ENCODE measurements around the gene LCP1. TPM values are rescaled to one million over a fixed set of nuclear protein-coding genes. Genes with fewer than 3 reads are reported as not detected.

The LCP1 gene
- total and polyA plus RNA-seq, 2 of the 13 experiments (the other 11 are each of a cell fraction or from before 2014, with no cell fraction given): 1.6 TPM

- no peak for TF ChIP-seq ZBTB38 (CRISPR knock-in tag; IDR thresholded peaks at IDR 0.05)
- TF ChIP-seq ZFP90 (CRISPR knock-in tag; IDR thresholded peaks at IDR 0.05; ENCODE audit: borderline replicate concordance): no peak
- TF ChIP-seq ATF4 (CRISPR knock-in tag; IDR thresholded peaks at IDR 0.05): peak in 1 of 2 experiments; percentile 36; a peak in 1 of 4 replicates
- TF ChIP-seq NFATC3 (CRISPR knock-in tag; IDR thresholded peaks at IDR 0.05): no peak
- no peak for TF ChIP-seq MIXL1 (CRISPR knock-in tag; IDR thresholded peaks at IDR 0.05)
- no peak for TF ChIP-seq ZNF839 (CRISPR knock-in tag; IDR thresholded peaks at IDR 0.05; ENCODE audit: borderline replicate concordance)
- TF ChIP-seq NFE2L1 (CRISPR knock-in tag; IDR thresholded peaks at IDR 0.05; ENCODE audit: borderline replicate concordance): no peak
- peak; percentile 24; the same call in 1 of the 2 replicates for TF ChIP-seq ZNF614 (CRISPR knock-in tag; IDR thresholded peaks at IDR 0.05; ENCODE audit: borderline replicate concordance)
- TF ChIP-seq HNRNPH1 (optimal IDR thresholded peaks at IDR 0.05; ENCODE audit: low read depth, low read length): no peak
- peak; percentile 41; the same call in 1 of the 2 replicates for TF ChIP-seq GATAD2A (CRISPR knock-in tag; IDR thresholded peaks at IDR 0.05)
- peak; percentile 59 for TF ChIP-seq XRCC5 (optimal IDR thresholded peaks at IDR 0.05; ENCODE audit: low read length)
- TF ChIP-seq DNMT1 (CRISPR knock-in tag; IDR thresholded peaks at IDR 0.05): no peak
- TF ChIP-seq SOX6 (IDR thresholded peaks at IDR 0.05): no peak
- TF ChIP-seq SOX6 (CRISPR knock-in tag; IDR thresholded peaks at IDR 0.05): peak; percentile 31; the same call in 1 of the 2 replicates
- TF ChIP-seq ZNF800 (CRISPR knock-in tag; IDR thresholded peaks at IDR 0.05): no peak
- TF ChIP-seq ZMYM4 (CRISPR knock-in tag; IDR thresholded peaks at IDR 0.05): 0 out of 2 replicates have a peak, but pooled peaks have one; percentile 23
- TF ChIP-seq SMC3 (IDR thresholded peaks at IDR 0.05; ENCODE audit: low read length): peak; percentile 84
- TF ChIP-seq SALL1 (CRISPR knock-in tag; IDR thresholded peaks at IDR 0.05): peak; percentile 64
- peak; percentile 48; the same call in 1 of the 2 replicates for TF ChIP-seq ZNF331 (CRISPR knock-in tag; IDR thresholded peaks at IDR 0.05)
- TF ChIP-seq NR2F6 (IDR thresholded peaks at IDR 0.05): peak; percentile 43
- peak; percentile 66; the same call in 1 of the 2 replicates for TF ChIP-seq NR2F6 (CRISPR knock-in tag; IDR thresholded peaks at IDR 0.05)
- peak; percentile 28; the same call in 1 of the 2 replicates for TF ChIP-seq FOXK1 (CRISPR knock-in tag; IDR thresholded peaks at IDR 0.05; ENCODE audit: borderline replicate concordance, low read depth)
- TF ChIP-seq FOXC1 (CRISPR knock-in tag; IDR thresholded peaks at IDR 0.05; ENCODE audit: borderline replicate concordance): no peak
- TF ChIP-seq FOXA3 (CRISPR knock-in tag; IDR thresholded peaks at IDR 0.05): 0 out of 2 replicates have a peak, but pooled peaks have one; percentile 31
- no peak for TF ChIP-seq SNAI1 (CRISPR knock-in tag; IDR thresholded peaks at IDR 0.05; ENCODE audit: borderline replicate concordance)
- no peak for TF ChIP-seq ZNF550 (CRISPR knock-in tag; IDR thresholded peaks at IDR 0.05; ENCODE audit: borderline replicate concordance)
- TF ChIP-seq RXRB (CRISPR knock-in tag; IDR thresholded peaks at IDR 0.05; ENCODE audit: borderline replicate concordance): peak; percentile 39; the same call in 1 of the 2 replicates
- 0 out of 2 replicates have a peak, but pooled peaks have one; percentile 15 for TF ChIP-seq SAP130 (CRISPR knock-in tag; IDR thresholded peaks at IDR 0.05; ENCODE audit: low read depth)
- peak; percentile 68 for TF ChIP-seq CEBPB (IDR thresholded peaks at IDR 0.05; ENCODE audit: borderline replicate concordance, low read depth, low read length)
- no peak for TF ChIP-seq RAD51 (IDR thresholded peaks at IDR 0.05; ENCODE audit: borderline replicate concordance)
- TF ChIP-seq CTCF (CRISPR knock-in tag; IDR thresholded peaks at IDR 0.05): peak; percentile 91
These were observed 35.1 kb downstream of the LCP1 start (continued) for GRCh38 chr13:46146898-46147297.
